Pancreas (tissue), 10 donors: ENCODE measurements around the gene EI24. TPM values are rescaled to one million over a fixed set of nuclear protein-coding genes. Genes with fewer than 3 reads are reported as not detected.

Source experiments
- ATAC-seq, 4 donors: fragments of 200-7000 bp; cut with Tn5 transposase; one replicate each; pipeline versions ENCODE4 v1.8.0 to v1.9.1; 2020; ENCODE audit warnings: mild to moderate bottlenecking in 4 of 4, moderate library complexity in 4 of 4
- DNase-seq, 6 donors: peaks; one replicate each; pipeline ENCODE4 v3.0.0-alpha.2; 2020
- FAIRE-seq: peaks from 2 replicates; lab custom pipeline; 2012; peaks lifted over from hg19 to GRCh38; lab: Jason Lieb, UNC
- H3K27ac ChIP-seq, 4 donors: fragments of 200-600 bp; sonication (generic); 1 replicate in 3 of 4; 2 replicates in 1 of 4; pipeline versions ENCODE4 v1.5.0 to v1.8.0; 2020
- H3K27me3 ChIP-seq, 4 donors: fragments of 200-600 bp; one replicate each; pipeline ENCODE4 v1.8.0; 2021
- H3K36me3 ChIP-seq, 3 donors: fragments of 200-600 bp; sonication (generic) in 1 of 3; one replicate each; pipeline versions ENCODE4 v1.5.0 to v1.8.0; 2020 to 2021
- H3K4me1 ChIP-seq, 3 donors: fragments of 200-600 bp; one replicate each; pipeline ENCODE4 v1.8.0; 2021
- H3K4me3 ChIP-seq, 4 donors: fragments of 200-600 bp; sonication (generic) in 2 of 4; one replicate each; pipeline versions ENCODE4 v1.5.0 to v1.8.0; 2020 to 2021
- H3K9me3 ChIP-seq, 4 donors: fragments of 200-600 bp; one replicate each; pipeline ENCODE4 v1.8.0; 2021
- CTCF ChIP-seq, 4 donors: fragments of 200-600 bp; sonication (generic) in 3 of 4; IDR thresholded peaks; one replicate each; pipeline versions ENCODE4 v1.5.0 to v1.8.0; 2021; ENCODE audit warnings: antibody characterized with exemption in 4 of 4
- WGBS, 2 donors: extraction: QIAGEN DNeasy Blood & Tissue Kit; methylation state at CpG; one replicate each; pipeline ENCODE4 v1.1.7; 2013; 5-methylcytosine and 5-hydroxymethylcytosine counted together
- intact Hi-C, 3 donors: fragments of 100-400 bp; cut with DNase I; formaldehyde crosslinking; loops; one replicate each; pipeline versions ENCODE4 v1.11.1 to v1.14.2; 2022
- polyA plus RNA-seq, 2 donors: library from polyadenylated mRNA; stranded (reverse); fragments of 200-250 nt; gene quantifications; one replicate each; pipeline ENCODE4 v1.2.3, GENCODE V29; 2013
- total RNA-seq, 6 donors: library from RNA; stranded (reverse); fragmentation: NEBNext Ultra II Directional in 4 of 6; extraction: Animal tissue kit (Norgen Biotek cat#: 25700) in 4 of 6; gene quantifications; one replicate each; pipeline versions ENCODE4 v1.2.1 to v1.2.4, GENCODE V29; 2021 to 2023
- donor health status: healthy with polysubstance abuse.
- donor health status: DM: no; HTN: no; CAD: no; lungs with moderate emphysema.
- donor health status: DM: no; HTN: no; CAD: no.
- donor health status: control.
- donor health status: control.
- donor health status: Bipolar disorder and iron deficiency.
- donor health status: DM: yes; HTN: yes; CAD: no.
- donor health status: DM: no; HTN: no; CAD: no.
- donor health status: DM: no; HTN: no; CAD: no.
- donor health status: DM: yes; HTN: yes; CAD: no.

The EI24 gene
- 10 to 100 TPM; 42.4 to 65.6 (median 52.5) TPM for total RNA-seq
- polyA plus RNA-seq: 10 to 100 TPM; 24.6 to 46.3 TPM

- peak; percentile 44 to 74 (median 56) for TF ChIP-seq CTCF (IDR thresholded peaks at IDR 0.05)
- DNase-seq (peak; percentile 89 to 96 (median 92)), FAIRE-seq (no peak), ATAC-seq (peak; percentile 98 to 99 (median 98))
- Histone ChIP-seq H3K27ac (peak within 1 kb of the TSS; percentile 71 to 85 (median 79)), H3K4me3 (peak within 1 kb of the TSS; percentile 54 to 98 (median 90)), H3K27me3 (no peaks in the 10 kb centered on the region), H3K36me3 (peaks cover 0 to 3% (median 2%) of the 10 kb centered on the region in 3 donors), H3K9me3 (no peaks in the 10 kb centered on the region), H3K4me1 (peaks cover 0 to 19% (median 12%) of the 10 kb centered on the region in 3 donors)
- intact Hi-C loops: no loop called here
- 1 to 2% methylated on average over 59 to 83 of the region's 83 CpGs for WGBS, 2 donors
Observed at GRCh38 chr11:125568970-125569914, at the start of gene EI24. TSS of gene EI24 (plus strand) at chr11:125569477. CDS start at chr11:125572528, 3,051 bp downstream.

- WGBS, 2 donors: 84 to 92% methylated on average over 2 of the region's 2 CpGs
- DNase-seq (no peak), FAIRE-seq (no peak), ATAC-seq (no peak)
- no peak overlapping the region for H3K27ac ChIP-seq
- no peak overlapping the region for H3K4me3 ChIP-seq
- intact Hi-C loops: no loop called here
- H3K36me3 ChIP-seq: no peaks in the 10 kb centered on the region
- no peaks in the 10 kb centered on the region for H3K4me1 ChIP-seq
- TF ChIP-seq CTCF (IDR thresholded peaks at IDR 0.05): no peak
- H3K27me3 ChIP-seq: peaks cover 0 to 3% (median 0%) of the 10 kb centered on the region in 4 donors
- H3K9me3 ChIP-seq: no peaks in the 10 kb centered on the region
Observed at GRCh38 chr11:125519860-125520834, 49.1 kb upstream of the EI24 start.

GRCh38 chr11:125525303-125525702, 44.0 kb upstream of the EI24 start:
- FAIRE-seq: no peak
- intact Hi-C loops: no loop called here
- no peaks in the 10 kb centered on the region for H3K36me3 ChIP-seq
- 57 to 73% methylated on average over 5 of the region's 5 CpGs for WGBS, 2 donors
- no peaks in the 10 kb centered on the region for H3K27me3 ChIP-seq
- H3K4me1 ChIP-seq: no peaks in the 10 kb centered on the region
- H3K27ac ChIP-seq: no peak overlapping the region
- TF ChIP-seq CTCF (IDR thresholded peaks at IDR 0.05): no peak
- no peak overlapping the region for H3K4me3 ChIP-seq
- no peak for DNase-seq
- ATAC-seq: no peak
- H3K9me3 ChIP-seq: no peaks in the 10 kb centered on the region

- ATAC-seq (no peak), DNase-seq (no peak), FAIRE-seq (no peak)
- Histone ChIP-seq H3K27ac (no peak overlapping the region), H3K27me3 (no peaks in the 10 kb centered on the region), H3K36me3 (no peaks in the 10 kb centered on the region), H3K4me1 (no peaks in the 10 kb centered on the region), H3K4me3 (no peak overlapping the region), H3K9me3 (no peaks in the 10 kb centered on the region)
- no peak for TF ChIP-seq CTCF (IDR thresholded peaks at IDR 0.05)
- WGBS, 2 donors: 69 to 78% methylated on average over 3 of the region's 3 CpGs
- intact Hi-C loops: no loop called here
Observed at GRCh38 chr11:125532668-125533067, 36.6 kb upstream of the EI24 start.
